Panc1 (cell line): ENCODE data around the gene COX7A1. TPM values are rescaled to one million over a fixed set of nuclear protein-coding genes. Genes with fewer than 3 reads are reported as not detected.
A peak's percentile ranks its signal among the peaks of the same experiment; 100 is the strongest.

ENCODE experiments used
- ATAC-seq: fragments of 200-7000 bp; cut with Tn5 transposase; 2 replicates; pipeline ENCODE4 v1.9.1; 2020; ENCODE audit warnings: mild to moderate bottlenecking, moderate library complexity
- BruUV-seq: library from RNA; stranded (reverse); fragments of 400-500 nt; replicated peaks from 2 replicates; lab custom pipeline; 2021; lab: Mats Ljungman, UMichigan
- CTCF ChIA-PET: fragments of 300-600 bp; sonication (Branson Sonifier 250); formaldehyde crosslinking; loops from one replicate; lab custom pipeline; 2022; ENCODE audit warnings: antibody characterized with exemption; lab: Charles Lee
- POLR2A ChIA-PET: fragments of 300-600 bp; sonication (Branson Sonifier 250); formaldehyde crosslinking; loops from one replicate; lab custom pipeline; 2022; ENCODE audit warnings: antibody characterized with exemption; lab: Charles Lee
- DNase-seq: peaks from one replicate; pipeline ENCODE4 v3.0.0-alpha.2; 2010; ENCODE audit warnings: low read depth, low spot score
- H3K27ac ChIP-seq: 2 replicates; pipeline ENCODE4 v1.5.1; 2011; ENCODE audit warnings: mild to moderate bottlenecking, low read length, inconsistent platforms
- H3K27me3 ChIP-seq: fragments of 200-500 bp; sonication (Bioruptor generic); 2 replicates; pipeline ENCODE4 v1.6.0; 2014; ENCODE audit warnings: low read length, inconsistent platforms; ENCODE audit not compliant: control insufficient read depth, insufficient read depth
- H3K36me3 ChIP-seq: fragments of 200-500 bp; sonication (Bioruptor generic); 2 replicates; pipeline ENCODE4 v1.5.1; 2014; ENCODE audit warnings: inconsistent platforms, mild to moderate bottlenecking, low read length, moderate library complexity; ENCODE audit not compliant: control insufficient read depth, insufficient read depth
- H3K4me1 ChIP-seq: 2 replicates; pipeline ENCODE4 v1.5.1; 2011; ENCODE audit warnings: inconsistent platforms, mild to moderate bottlenecking, low read length, moderate library complexity; ENCODE audit not compliant: control insufficient read depth, insufficient read depth
- H3K4me3 ChIP-seq, 2 experiments: 2 replicates each; pipeline ENCODE4 v1.5.1; 2011 to 2012; ENCODE audit warnings: low read depth in 2 of 2, low read length in 2 of 2, mild to moderate bottlenecking in 2 of 2, inconsistent platforms in 1 of 2, moderate library complexity in 1 of 2
- H3K9me3 ChIP-seq: fragments of 200-500 bp; sonication (Bioruptor generic); 2 replicates; pipeline ENCODE4 v1.5.1; 2014; ENCODE audit warnings: low read depth, mild to moderate bottlenecking, inconsistent platforms, low read length, moderate library complexity; ENCODE audit not compliant: control insufficient read depth, insufficient read depth
- CTCF ChIP-seq: fragments of 450-650 bp; IDR thresholded peaks from 2 replicates; pipeline ENCODE4 v1.5.1; 2017; ENCODE audit warnings: mild to moderate bottlenecking
- POLR2AphosphoS5 ChIP-seq: IDR thresholded peaks from 2 replicates; pipeline ENCODE4 v1.6.1; 2012; ENCODE audit warnings: mild to moderate bottlenecking, low read depth, low read length, moderate library complexity
- REST ChIP-seq, 2 experiments: IDR thresholded peaks; 2 replicates each; pipeline ENCODE4 v1.6.1; 2011 to 2012; ENCODE audit warnings: low read depth in 2 of 2, control low read depth in 1 of 2, low read length in 1 of 2, mild to moderate bottlenecking in 1 of 2, moderate library complexity in 1 of 2; ENCODE audit not compliant: insufficient read depth in 1 of 2
- SIN3A ChIP-seq: IDR thresholded peaks from 2 replicates; pipeline ENCODE4 v1.6.1; 2012; ENCODE audit warnings: low read depth, mild to moderate bottlenecking, low read length, moderate library complexity, borderline replicate concordance; ENCODE audit not compliant: insufficient read depth
- TCF7L2 ChIP-seq: IDR thresholded peaks from 2 replicates; pipeline ENCODE4 v1.6.1; 2011; ENCODE audit warnings: mild to moderate bottlenecking, low read depth, low read length, inconsistent platforms
- in situ Hi-C: cut with HindIII; loops from 2 replicates; pipeline ENCODE4 v1.10.0; 2016; ENCODE audit warnings: low sequenced_read_pairs, low pct_unique_long_range_greater_than_20kb
- intact Hi-C: fragments of 100-400 bp; cut with micrococcal nuclease; formaldehyde crosslinking; loops from one replicate; pipeline ENCODE4 v1.10.0; 2022; ENCODE audit not compliant: unreplicated experiment
- total RNA-seq: library from RNA; stranded (reverse); gene quantifications from one replicate; pipeline ENCODE4 v1.2.1, GENCODE V29; 2021; ENCODE audit not compliant: unreplicated experiment

COX7A1 gene
- total RNA-seq, 1 experiment from 2014 or later = 0.33 TPM

GRCh38 chr19:36110487-36111199 is 41.6 kb downstream of the COX7A1 start, which contains the start of gene OVOL3:
Gene OVOL3, plus strand, starts transcription at chr19:36111143. Its CDS starts 60 bp downstream, at chr19:36111203.
- TF ChIP-seq REST (IDR thresholded peaks at IDR 0.05; ENCODE audit: insufficient read depth in 1 of 2, low read depth in 2 of 2, low read length in 1 of 2) (no peak), SIN3A (no peak), POLR2AphosphoS5 (no peak), CTCF (no peak), TCF7L2 (no peak)
- DNase-seq = no peak
- H3K4me3 ChIP-seq = no peak within 1 kb of the TSS
- H3K9me3 ChIP-seq = no peaks in the 10 kb centered on the region
- intact Hi-C loops (no loop called here), in situ Hi-C loops (no loop called here)
- no peak within 1 kb of the TSS for H3K27ac ChIP-seq
- ATAC-seq = no peak
- no TSS peak for BruUV-seq
- POLR2A ChIA-PET = interaction anchor here (0.5 to 0.6 kb wide), 2 partner anchors 20 to 42 kb away, joined by 3 read pairs; no protein-coding TSS in a partner anchor
- CTCF ChIA-PET = no interaction called here
- no peaks in the 10 kb centered on the region; the same call in 1 of the 2 replicates for H3K36me3 ChIP-seq
- peaks cover 5% of the 10 kb centered on the region for H3K4me1 ChIP-seq
- H3K27me3 ChIP-seq = no peaks in the 10 kb centered on the region

GRCh38 chr19:36108684-36109083 is 43.6 kb downstream of the COX7A1 start:
- BruUV-seq = no TSS peak
- TF ChIP-seq POLR2AphosphoS5 (peak; percentile 46; the same call in 1 of the 2 replicates), SIN3A (no peak)

GRCh38 chr19:36106991-36107390 is 45.3 kb downstream of the COX7A1 start:
- H3K36me3 ChIP-seq = 0 out of 2 replicates have a peak, but pooled peaks cover 2% of the 10 kb centered on the region
- H3K27me3 ChIP-seq = no peaks in the 10 kb centered on the region
- ChIA-PET POLR2A (no interaction called here), CTCF (no interaction called here)
- H3K9me3 ChIP-seq = no peaks in the 10 kb centered on the region
- in situ Hi-C loops (no loop called here), intact Hi-C loops (no loop called here)
- BruUV-seq = no TSS peak
- H3K27ac ChIP-seq = no peak overlapping the region
- DNase-seq (no peak), ATAC-seq (no peak)
- H3K4me1 ChIP-seq = no peaks in the 10 kb centered on the region
- 0 out of 2 replicates have a peak, but pooled peaks have one; percentile 23 for TF ChIP-seq POLR2AphosphoS5
- no peak for TF ChIP-seq SIN3A
- no peak overlapping the region for H3K4me3 ChIP-seq

More at GRCh38 chr19:36108684-36109083, 43.6 kb downstream of the COX7A1 start:
- intact Hi-C loops = no loop called here
- CTCF ChIA-PET = no interaction called here
- ATAC-seq (no peak), DNase-seq (no peak)
- Histone ChIP-seq H3K4me1 (peaks cover 4% of the 10 kb centered on the region), H3K36me3 (peaks cover 2% of the 10 kb centered on the region; the same call in 1 of the 2 replicates), H3K27ac (no peak overlapping the region), H3K9me3 (no peaks in the 10 kb centered on the region), H3K27me3 (no peaks in the 10 kb centered on the region), H3K4me3 (no peak overlapping the region)
- in situ Hi-C loops = no loop called here
- POLR2A ChIA-PET = no interaction called here
